Peyer's patch (tissue), 4 donors: Measurements from ENCODE around the gene EIF4E1B.

Experiments used
- POLR2A ChIP-seq, 2 donors: fragments of 450-650 bp; IDR thresholded peaks; one replicate each; pipeline ENCODE4 v1.5.1; 2017; ENCODE audit warnings: antibody characterized with exemption in 2 of 2, mild to moderate bottlenecking in 2 of 2, moderate library complexity in 2 of 2
- TF ChIP-seq, protein P1 (sequence below), 6 experiments: fragments of 450-650 bp in 4 of 6; fragments of 200-600 bp in 2 of 6; sonication (generic) in 1 of 6; IDR thresholded peaks; one replicate each; pipeline ENCODE4 v1.5.1; 2017 to 2019; ENCODE audit warnings: antibody characterized with exemption in 6 of 6, mild to moderate bottlenecking in 3 of 6, moderate library complexity in 1 of 6

DNA sequence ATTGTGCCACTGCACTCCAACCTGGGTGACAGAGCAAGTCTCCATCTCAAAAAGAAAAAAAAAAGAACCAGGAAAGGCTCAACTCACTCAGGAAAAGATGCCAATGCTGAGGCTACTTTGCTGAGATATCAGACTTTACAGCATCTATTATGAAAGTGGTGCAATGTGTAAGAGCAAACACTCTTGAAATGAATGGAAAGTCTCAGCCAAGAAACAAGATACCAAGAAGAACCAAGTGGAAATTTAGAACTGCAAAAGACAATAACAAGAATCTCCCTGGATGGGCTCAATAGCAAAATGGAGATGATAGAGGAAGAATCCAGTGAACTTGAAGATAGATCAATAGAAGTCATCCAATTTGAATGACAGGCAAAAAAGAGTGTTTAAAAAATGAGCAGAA lies 54.5 kb downstream of the EIF4E1B start:
- TF ChIP-seq, protein P1, sequence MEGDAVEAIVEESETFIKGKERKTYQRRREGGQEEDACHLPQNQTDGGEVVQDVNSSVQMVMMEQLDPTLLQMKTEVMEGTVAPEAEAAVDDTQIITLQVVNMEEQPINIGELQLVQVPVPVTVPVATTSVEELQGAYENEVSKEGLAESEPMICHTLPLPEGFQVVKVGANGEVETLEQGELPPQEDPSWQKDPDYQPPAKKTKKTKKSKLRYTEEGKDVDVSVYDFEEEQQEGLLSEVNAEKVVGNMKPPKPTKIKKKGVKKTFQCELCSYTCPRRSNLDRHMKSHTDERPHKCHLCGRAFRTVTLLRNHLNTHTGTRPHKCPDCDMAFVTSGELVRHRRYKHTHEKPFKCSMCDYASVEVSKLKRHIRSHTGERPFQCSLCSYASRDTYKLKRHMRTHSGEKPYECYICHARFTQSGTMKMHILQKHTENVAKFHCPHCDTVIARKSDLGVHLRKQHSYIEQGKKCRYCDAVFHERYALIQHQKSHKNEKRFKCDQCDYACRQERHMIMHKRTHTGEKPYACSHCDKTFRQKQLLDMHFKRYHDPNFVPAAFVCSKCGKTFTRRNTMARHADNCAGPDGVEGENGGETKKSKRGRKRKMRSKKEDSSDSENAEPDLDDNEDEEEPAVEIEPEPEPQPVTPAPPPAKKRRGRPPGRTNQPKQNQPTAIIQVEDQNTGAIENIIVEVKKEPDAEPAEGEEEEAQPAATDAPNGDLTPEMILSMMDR (IDR thresholded peaks at IDR 0.05) = no peak
- no peak for TF ChIP-seq POLR2A (IDR thresholded peaks at IDR 0.05)
